Measurements from ENCODE around the gene SF3B2. TPM values are rescaled to one million over a fixed set of nuclear protein-coding genes. Genes with fewer than 3 reads are reported as not detected.
"Not testable (repeated sequence)": the region's sequence is repeated elsewhere in the genome, so short reads cannot be mapped to it uniquely, and the experiment has no call there.

The SF3B2 gene
- total RNA-seq, 2 donors from 2014 or later, result 142 TPM

- H3K4me3 ChIP-seq, result no peak overlapping the region
- H3K4me1 ChIP-seq (ENCODE audit: control insufficient read depth in 1 of 2, low read depth in 2 of 2), result peaks cover 0 to 19% of the 10 kb centered on the region in 2 donors
- DNase-seq (ENCODE audit: low spot score), result no peak
- no peaks in the 10 kb centered on the region for H3K36me3 ChIP-seq
- no peak for TF ChIP-seq CTCF (IDR thresholded peaks at IDR 0.05)
- H3K9me3 ChIP-seq, result no peaks in the 10 kb centered on the region
- H3K27me3 ChIP-seq (replicated peaks; ENCODE audit: insufficient read depth), result no peaks in the 10 kb centered on the region
- ATAC-seq (ENCODE audit: insufficient number of reproducible peaks, low FRiP score, low read depth), result no peak
- no peak overlapping the region for H3K27ac ChIP-seq
Measured at GRCh38 chr11:66107600-66108510, 55.7 kb downstream of the SF3B2 start.

GRCh38 chr11:66109294-66109693 is 57.1 kb downstream of the SF3B2 start:
- no peaks in the 10 kb centered on the region for H3K27me3 ChIP-seq (replicated peaks; ENCODE audit: insufficient read depth)
- H3K9me3 ChIP-seq, result no peaks in the 10 kb centered on the region
- peaks cover 0 to 21% of the 10 kb centered on the region in 2 donors for H3K4me1 ChIP-seq (ENCODE audit: control insufficient read depth in 1 of 2, low read depth in 2 of 2)
- DNase-seq (ENCODE audit: low spot score) (no peak), ATAC-seq (ENCODE audit: insufficient number of reproducible peaks, low FRiP score, low read depth) (no peak)
- no peak overlapping the region for H3K4me3 ChIP-seq
- no peaks in the 10 kb centered on the region for H3K36me3 ChIP-seq
- TF ChIP-seq CTCF (IDR thresholded peaks at IDR 0.05), result no peak
- no peak overlapping the region for H3K27ac ChIP-seq

GRCh38 chr11:66111158-66111557 is 59.0 kb downstream of the SF3B2 start:
- Histone ChIP-seq H3K9me3 (no peaks in the 10 kb centered on the region), H3K27me3 (replicated peaks; ENCODE audit: insufficient read depth) (no peaks in the 10 kb centered on the region), H3K27ac (no peak overlapping the region), H3K4me3 (no peak overlapping the region), H3K4me1 (ENCODE audit: control insufficient read depth in 1 of 2, low read depth in 2 of 2) (peaks cover 5 to 32% of the 10 kb centered on the region in 2 donors), H3K36me3 (no peaks in the 10 kb centered on the region)
- DNase-seq (ENCODE audit: low spot score) (no peak), ATAC-seq (ENCODE audit: insufficient number of reproducible peaks, low FRiP score, low read depth) (no peak)
- no peak for TF ChIP-seq CTCF (IDR thresholded peaks at IDR 0.05)

GRCh38 chr11:66112041-66112491 is 59.9 kb downstream of the SF3B2 start:
- DNase-seq (ENCODE audit: low spot score) (no peak), ATAC-seq (ENCODE audit: insufficient number of reproducible peaks, low FRiP score, low read depth) (no peak)
- no peak overlapping the region for H3K4me3 ChIP-seq
- no peaks in the 10 kb centered on the region for H3K36me3 ChIP-seq
- no peak overlapping the region for H3K27ac ChIP-seq
- no peak for TF ChIP-seq CTCF (IDR thresholded peaks at IDR 0.05)
- H3K9me3 ChIP-seq, result no peaks in the 10 kb centered on the region
- H3K4me1 ChIP-seq (ENCODE audit: control insufficient read depth in 1 of 2, low read depth in 2 of 2), result peaks cover 5 to 32% of the 10 kb centered on the region in 2 donors
- H3K27me3 ChIP-seq (replicated peaks; ENCODE audit: insufficient read depth), result no peaks in the 10 kb centered on the region

- DNase-seq (ENCODE audit: low spot score) (no peak), ATAC-seq (ENCODE audit: insufficient number of reproducible peaks, low FRiP score, low read depth) (no peak)
- no peaks in the 10 kb centered on the region for H3K27me3 ChIP-seq (replicated peaks; ENCODE audit: insufficient read depth)
Measured at GRCh38 chr11:66112601-66113499, 60.7 kb downstream of the SF3B2 start.

GRCh38 chr11:66114957-66115356 is 62.8 kb downstream of the SF3B2 start:
- not testable (repeated sequence) for H3K4me3 ChIP-seq; DNase-seq (ENCODE audit: low spot score); H3K27me3 ChIP-seq (replicated peaks; ENCODE audit: insufficient read depth); H3K36me3 ChIP-seq; ATAC-seq (ENCODE audit: insufficient number of reproducible peaks, low FRiP score, low read depth); H3K27ac ChIP-seq; H3K9me3 ChIP-seq
- H3K4me1 ChIP-seq (ENCODE audit: control insufficient read depth in 1 of 2, low read depth in 2 of 2), result peaks cover 17 to 43% of the 10 kb centered on the region in 2 donors

More at GRCh38 chr11:66112601-66113499, 60.7 kb downstream of the SF3B2 start:
- H3K4me3 ChIP-seq, result no peak overlapping the region
- H3K9me3 ChIP-seq, result no peaks in the 10 kb centered on the region
- H3K27ac ChIP-seq, result no peak overlapping the region
- H3K4me1 ChIP-seq (ENCODE audit: control insufficient read depth in 1 of 2, low read depth in 2 of 2), result peaks cover 5 to 32% of the 10 kb centered on the region in 2 donors
- H3K36me3 ChIP-seq, result no peaks in the 10 kb centered on the region
- no peak for TF ChIP-seq CTCF (IDR thresholded peaks at IDR 0.05)
